ENCODE measurements around the gene BPIFB2. TPM values are rescaled to one million over a fixed set of nuclear protein-coding genes. Genes with fewer than 3 reads are reported as not detected.

BPIFB2 gene
- total RNA-seq, 1 experiment from 2014 or later: 0.15 TPM

GRCh38 chr20:33069673-33070072 lies 62.2 kb downstream of the BPIFB2 start:
- Histone ChIP-seq H3K9me2 (ENCODE audit: insufficient read depth) (no peaks in the 10 kb centered on the region), H3K9ac (ENCODE audit: low read length) (no peak overlapping the region), H3K27ac (ENCODE audit: low read depth, low read length) (no peak overlapping the region), H3K4me3 (replicated peaks in 1 of 2; ENCODE audit: low read depth in 1 of 2, low read length in 2 of 2) (no peak overlapping the region), H3K4me2 (ENCODE audit: low read length) (no peak overlapping the region), H3K79me2 (ENCODE audit: insufficient read depth, low read length) (no peaks in the 10 kb centered on the region), H4K20me1 (ENCODE audit: insufficient read depth) (no peaks in the 10 kb centered on the region), H3K9me3 (ENCODE audit: control insufficient read depth in 1 of 2, insufficient read depth in 1 of 2, low read depth in 1 of 2, low read length in 2 of 2) (no peaks in the 10 kb centered on the region), H2AFZ (ENCODE audit: low read depth, low read length, poor library complexity, severe bottlenecking) (no peak overlapping the region), H3K4me1 (ENCODE audit: control insufficient read depth in 1 of 2, insufficient read depth in 2 of 2, low read length in 2 of 2) (no peaks in the 10 kb centered on the region), H3K36me3 (ENCODE audit: control insufficient read depth in 1 of 2, insufficient read depth in 2 of 2, low read length in 2 of 2) (no peaks in the 10 kb centered on the region), H3K27me3 (ENCODE audit: insufficient read depth, low read length) (no peaks in the 10 kb centered on the region)
- ChIA-PET POLR2A (no interaction called here), RAD21 (ENCODE audit: low non-redundant PET in 1 of 2, low total read pairs in 2 of 2, uncharacterized antibody in 2 of 2, unreplicated experiment in 2 of 2) (no interaction called here), CTCF (no interaction called here)
- ATAC-seq: no peak
- intact Hi-C loops (cut with micrococcal nuclease): no loop called here
- TF ChIP-seq RAD21 (IDR thresholded peaks at IDR 0.05; ENCODE audit: low read depth) (no peak), REST (IDR thresholded peaks at IDR 0.05; ENCODE audit: low read depth) (no peak), FOSL1 (IDR thresholded peaks at IDR 0.05; ENCODE audit: low read depth) (no peak), EGR1 (IDR thresholded peaks at IDR 0.05; ENCODE audit: low read depth) (no peak)
- DNase-seq (ENCODE audit: low read depth, low spot score): no peak
- no TSS peak for BruUV-seq (replicated peaks)

GRCh38 chr20:33070111-33071053 lies 62.9 kb downstream of the BPIFB2 start:
- Histone ChIP-seq H3K9ac (ENCODE audit: low read length) (no peak overlapping the region), H3K4me3 (replicated peaks in 1 of 2; ENCODE audit: low read depth in 1 of 2, low read length in 2 of 2) (no peak overlapping the region), H3K4me1 (ENCODE audit: control insufficient read depth in 1 of 2, insufficient read depth in 2 of 2, low read length in 2 of 2) (no peaks in the 10 kb centered on the region), H3K79me2 (ENCODE audit: insufficient read depth, low read length) (no peaks in the 10 kb centered on the region), H3K9me2 (ENCODE audit: insufficient read depth) (no peaks in the 10 kb centered on the region), H3K27ac (ENCODE audit: low read depth, low read length) (no peak overlapping the region), H3K36me3 (ENCODE audit: control insufficient read depth in 1 of 2, insufficient read depth in 2 of 2, low read length in 2 of 2) (no peaks in the 10 kb centered on the region), H4K20me1 (ENCODE audit: insufficient read depth) (no peaks in the 10 kb centered on the region), H2AFZ (ENCODE audit: low read depth, low read length, poor library complexity, severe bottlenecking) (no peak overlapping the region), H3K27me3 (ENCODE audit: insufficient read depth, low read length) (no peaks in the 10 kb centered on the region), H3K9me3 (ENCODE audit: control insufficient read depth in 1 of 2, insufficient read depth in 1 of 2, low read depth in 1 of 2, low read length in 2 of 2) (no peaks in the 10 kb centered on the region), H3K4me2 (ENCODE audit: low read length) (no peak overlapping the region)
- ChIA-PET POLR2A (no interaction called here), RAD21 (ENCODE audit: low non-redundant PET in 1 of 2, low total read pairs in 2 of 2, uncharacterized antibody in 2 of 2, unreplicated experiment in 2 of 2) (no interaction called here), CTCF (no interaction called here)
- intact Hi-C loops (cut with micrococcal nuclease): no loop called here
- BruUV-seq (replicated peaks): no TSS peak
- no peak for DNase-seq (ENCODE audit: low read depth, low spot score)
- TF ChIP-seq POLR2AphosphoS5 (IDR thresholded peaks at IDR 0.05; ENCODE audit: low read depth, low read length): no peak
- no peak for TF ChIP-seq SP1 (IDR thresholded peaks at IDR 0.05; ENCODE audit: low read depth)
- TF ChIP-seq ELF1 (IDR thresholded peaks at IDR 0.05; ENCODE audit: borderline replicate concordance, low read depth): no peak
- no peak for TF ChIP-seq EZH2phosphoT487 (IDR thresholded peaks at IDR 0.05; ENCODE audit: borderline replicate concordance)
- no peak for ATAC-seq

Measured in HCT116 (cell line).